DND-41 (cell line): ENCODE results near the gene ASTN1.

Source experiments
- ATAC-seq: fragments of 200-7000 bp; cut with Tn5 transposase; 3 replicates; pipeline ENCODE4 v1.9.1; 2021; ENCODE audit warnings: low read depth; ENCODE audit not compliant: insufficient read depth
- DNase-seq: peaks from one replicate; pipeline ENCODE4 v3.0.0-alpha.2; 2020
- H2AFZ ChIP-seq: 2 replicates; pipeline ENCODE4 v1.6.0; 2012; ENCODE audit warnings: low read depth, low read length
- H3K27ac ChIP-seq: 2 replicates; pipeline ENCODE4 v1.5.1; 2012; ENCODE audit warnings: low read length, inconsistent platforms
- H3K27me3 ChIP-seq: fragments of 200-600 bp; sonication (generic); 2 replicates; pipeline ENCODE4 v1.6.0; 2012; ENCODE audit warnings: low read length, mild to moderate bottlenecking, inconsistent platforms; ENCODE audit not compliant: insufficient read depth, poor library complexity
- H3K36me3 ChIP-seq: 2 replicates; pipeline ENCODE4 v1.5.1; 2012; ENCODE audit warnings: low read length, inconsistent platforms; ENCODE audit not compliant: insufficient read depth
- H3K4me1 ChIP-seq: 2 replicates; pipeline ENCODE4 v1.5.1; 2012; ENCODE audit warnings: mild to moderate bottlenecking, low read length; ENCODE audit not compliant: insufficient read depth
- H3K4me2 ChIP-seq: 2 replicates; pipeline ENCODE4 v1.6.0; 2012; ENCODE audit warnings: mild to moderate bottlenecking, moderate library complexity, low read length, inconsistent platforms; ENCODE audit not compliant: insufficient read depth
- H3K4me3 ChIP-seq, 2 experiments: fragments of 200-600 bp in 1 of 2; shearing (Covaris generic) in 1 of 2; 2 replicates each; pipeline ENCODE4 v1.5.1; 2012 to 2016; ENCODE audit warnings: inconsistent platforms in 2 of 2, low read length in 2 of 2, mild to moderate bottlenecking in 2 of 2, low read depth in 1 of 2, moderate library complexity in 1 of 2
- H3K79me2 ChIP-seq: 2 replicates; pipeline ENCODE4 v1.6.0; 2012; ENCODE audit warnings: low read length, inconsistent platforms; ENCODE audit not compliant: insufficient read depth
- H3K9ac ChIP-seq: 2 replicates; pipeline ENCODE4 v1.6.0; 2012; ENCODE audit warnings: low read depth, mild to moderate bottlenecking, inconsistent platforms, low read length, moderate library complexity
- H3K9me3 ChIP-seq: 2 replicates; pipeline ENCODE4 v1.5.1; 2012; ENCODE audit warnings: low read length, moderate library complexity, mild to moderate bottlenecking, inconsistent platforms; ENCODE audit not compliant: insufficient read depth, severe bottlenecking
- H4K20me1 ChIP-seq: 2 replicates; pipeline ENCODE4 v1.6.0; 2012; ENCODE audit warnings: low read length; ENCODE audit not compliant: insufficient read depth
- CTCF ChIP-seq: IDR thresholded peaks from 2 replicates; pipeline ENCODE4 v1.5.1; 2012; ENCODE audit warnings: borderline replicate concordance, low read length, moderate library complexity, mild to moderate bottlenecking; ENCODE audit not compliant: poor library complexity, severe bottlenecking; ENCODE audit errors: extremely low read depth
- EZH2 ChIP-seq: IDR thresholded peaks from 3 replicates; pipeline ENCODE4 v1.6.1; 2012; ENCODE audit warnings: borderline replicate concordance, low read depth, mild to moderate bottlenecking, moderate library complexity, low read length, inconsistent platforms; ENCODE audit not compliant: severe bottlenecking

The ASTN1 gene

GRCh38 chr1:177163844-177164379 lies 600 bp downstream of the ASTN1 start:
- H3K27me3 ChIP-seq: no peaks in the 10 kb centered on the region

GRCh38 chr1:177162243-177162642 lies 2.3 kb downstream of the ASTN1 start:
- H3K4me2 ChIP-seq: no peak overlapping the region
- H3K36me3 ChIP-seq: no peaks in the 10 kb centered on the region
- no peaks in the 10 kb centered on the region for H3K9me3 ChIP-seq
- H3K27me3 ChIP-seq: no peaks in the 10 kb centered on the region
- H3K27ac ChIP-seq: no peak overlapping the region
- no peaks in the 10 kb centered on the region for H3K4me1 ChIP-seq
- no peaks in the 10 kb centered on the region for H3K79me2 ChIP-seq
- H3K4me3 ChIP-seq: no peak overlapping the region
- no peak overlapping the region for H3K9ac ChIP-seq
- DNase-seq: no peak
- TF ChIP-seq CTCF (no peak), EZH2 (no peak)
- no peaks in the 10 kb centered on the region for H4K20me1 ChIP-seq
- no peak overlapping the region for H2AFZ ChIP-seq
- no peak for ATAC-seq

More at GRCh38 chr1:177163844-177164379, 600 bp downstream of the ASTN1 start:
- no peak overlapping the region for H3K9ac ChIP-seq
- no peaks in the 10 kb centered on the region for H3K9me3 ChIP-seq
- no peak overlapping the region for H2AFZ ChIP-seq
- no peaks in the 10 kb centered on the region for H3K4me1 ChIP-seq
- DNase-seq: no peak
- no peak for TF ChIP-seq CTCF
- TF ChIP-seq EZH2: no peak
- ATAC-seq: no peak
- no peak overlapping the region for H3K4me2 ChIP-seq
- no peak overlapping the region for H3K27ac ChIP-seq
- no peaks in the 10 kb centered on the region for H4K20me1 ChIP-seq
- H3K79me2 ChIP-seq: no peaks in the 10 kb centered on the region
- no peak overlapping the region for H3K4me3 ChIP-seq
- no peaks in the 10 kb centered on the region for H3K36me3 ChIP-seq

- no peaks in the 10 kb centered on the region for H3K4me1 ChIP-seq
- no peaks in the 10 kb centered on the region for H4K20me1 ChIP-seq
- ATAC-seq (no peak), DNase-seq (no peak)
- no peak for TF ChIP-seq CTCF
- no peak for TF ChIP-seq EZH2
- no peak overlapping the region for H3K4me2 ChIP-seq
- no peak overlapping the region for H2AFZ ChIP-seq
- no peak overlapping the region for H3K4me3 ChIP-seq
- H3K27ac ChIP-seq: no peak overlapping the region
- no peaks in the 10 kb centered on the region for H3K9me3 ChIP-seq
- H3K36me3 ChIP-seq: no peaks in the 10 kb centered on the region
- H3K79me2 ChIP-seq: no peaks in the 10 kb centered on the region
- H3K9ac ChIP-seq: no peak overlapping the region
- H3K27me3 ChIP-seq: no peaks in the 10 kb centered on the region
Measured at GRCh38 chr1:177146499-177146898, 18.0 kb downstream of the ASTN1 start.
